GM12878 (cell line): Measurements from ENCODE around the gene KRT80. TPM values are rescaled to one million over a fixed set of nuclear protein-coding genes. Genes with fewer than 3 reads are reported as not detected.

Experiments used
- ATAC-seq: fragments of 200-7000 bp; cut with Tn5 transposase; 3 replicates; pipeline ENCODE4 v1.9.1; 2020; ENCODE audit warnings: mild to moderate bottlenecking, moderate library complexity
- BruUV-seq: library from RNA; stranded (reverse); fragments of 400-500 nt; replicated peaks from 2 replicates; lab custom pipeline; 2021; lab: Mats Ljungman, UMichigan
- CTCF ChIA-PET: fragments of 300-600 bp; sonication (Branson Sonifier 250); formaldehyde crosslinking; extraction: SDS; loops from one replicate; lab custom pipeline; 2021; ENCODE audit warnings: inconsistent platforms; lab: Yijun Ruan, JAX
- POLR2A ChIA-PET: fragments of 350-600 bp; formaldehyde crosslinking; extraction: SDS; loops from one replicate; lab custom pipeline; 2021; ENCODE audit warnings: inconsistent platforms; lab: Charles Lee
- RAD21 ChIA-PET: fragments of 300-600 bp; sonication (Branson Sonifier 250); formaldehyde crosslinking; loops from one replicate; lab custom pipeline; 2023; ENCODE audit warnings: antibody characterized with exemption; ENCODE audit not compliant: unreplicated experiment; lab: Charles Lee
- SMC1A ChIA-PET: fragments of 300-600 bp; sonication (Branson Sonifier 250); formaldehyde crosslinking; loops from one replicate; lab custom pipeline; 2023; ENCODE audit not compliant: unreplicated experiment, uncharacterized antibody; lab: Charles Lee
- DNase-seq: peaks from one replicate; pipeline ENCODE4 v3.0.0-alpha.2; 2011; ENCODE audit warnings: low read depth, low spot score
- FAIRE-seq: peaks from 3 replicates; lab custom pipeline; 2011; peaks lifted over from hg19 to GRCh38; lab: Jason Lieb, UNC
- H2AFZ ChIP-seq: 2 replicates; pipeline ENCODE4 v1.6.0; 2011; ENCODE audit warnings: low read depth, low read length, control low read depth; ENCODE audit not compliant: control insufficient read depth
- H3K27ac ChIP-seq: 2 replicates; pipeline ENCODE4 v1.5.1; 2011; ENCODE audit warnings: control low read depth; ENCODE audit not compliant: control insufficient read depth, insufficient read depth
- H3K27me3 ChIP-seq, 2 experiments: replicated peaks in 1 of 2; 2 replicates each; pipeline versions ENCODE4 v1.6.0 to v1.6.1; 2011; ENCODE audit warnings: low read length in 1 of 2; ENCODE audit not compliant: control insufficient read depth in 2 of 2, insufficient read depth in 2 of 2
- H3K36me3 ChIP-seq, 2 experiments: 2 replicates each; pipeline ENCODE4 v1.5.1; 2011; ENCODE audit warnings: low read length in 1 of 2; ENCODE audit not compliant: control insufficient read depth in 2 of 2, insufficient read depth in 2 of 2
- H3K4me1 ChIP-seq: 2 replicates; pipeline ENCODE4 v1.6.1; 2011; ENCODE audit warnings: mild to moderate bottlenecking, low read length, moderate library complexity, mixed read lengths; ENCODE audit not compliant: control insufficient read depth, insufficient read depth
- H3K4me2 ChIP-seq: 2 replicates; pipeline ENCODE4 v1.6.0; 2011; ENCODE audit warnings: control low read depth; ENCODE audit not compliant: control insufficient read depth, insufficient read depth
- H3K4me3 ChIP-seq: fragments of 200-600 bp; sonication (generic); 2 replicates; pipeline ENCODE4 v1.5.1; 2016
- H3K79me2 ChIP-seq: 2 replicates; pipeline ENCODE4 v1.6.0; 2011; ENCODE audit warnings: low read length; ENCODE audit not compliant: control insufficient read depth, insufficient read depth
- H3K9ac ChIP-seq: 2 replicates; pipeline ENCODE4 v1.8.0; 2011; ENCODE audit warnings: low read length, control low read depth, mixed read lengths; ENCODE audit not compliant: control insufficient read depth, insufficient read depth
- H3K9me3 ChIP-seq: replicated peaks from 3 replicates; pipeline ENCODE4 v1.5.1; 2011; ENCODE audit warnings: mild to moderate bottlenecking, low read length; ENCODE audit not compliant: control insufficient read depth, insufficient read depth
- H4K20me1 ChIP-seq: 2 replicates; pipeline ENCODE4 v1.6.0; 2011; ENCODE audit not compliant: control insufficient read depth, insufficient read depth
- WGBS: methylation state at CpG from one replicate; pipeline ENCODE4 v1.1.6; 2016; ENCODE audit warnings: low lambda C conversion rate; ENCODE audit not compliant: insufficient replicate concordance, insufficient coverage; ENCODE audit errors: missing lambda C conversion rate; 5-methylcytosine and 5-hydroxymethylcytosine counted together
- in situ Hi-C: fragments of 300-500 bp; cut with MboI; formaldehyde crosslinking; loops from 9 replicates; pipeline ENCODE4 v1.14.3; 2018; ENCODE audit warnings: mixed read lengths
- intact Hi-C: fragments of 100-400 bp; cut with micrococcal nuclease; formaldehyde crosslinking; loops from one replicate; pipeline ENCODE4 v1.14.2; 2022; ENCODE audit not compliant: unreplicated experiment
- polyA plus RNA-seq, 11 experiments: library from polyadenylated mRNA; depleted of rRNA in 4 of 11; unstranded in 6 of 11; stranded (reverse) in 5 of 11; fragments of >200 nt; fragmentation: Nextera tagmentation in 4 of 11; fragmentation: Illumina TruSeq in 1 of 11; extraction: Ambion mirVana in 4 of 11; extraction: Trizol in 1 of 11; gene quantifications; 1 replicate in 1 of 11; 2 replicates in 10 of 11; pipeline versions ENCODE4 v1.2.1 to v1.2.3, GENCODE V29; 2011 to 2016; ENCODE audit warnings: inconsistent platforms in 2 of 11, missing spikeins in 2 of 11, low read depth in 1 of 11
- total RNA-seq, 4 experiments: library from RNA; depleted of rRNA in 3 of 4; stranded (reverse); fragments of >200 nt in 3 of 4; fragmentation: Illumina TruSeq in 1 of 4; extraction: Trizol in 1 of 4; gene quantifications; 2 replicates each; pipeline versions ENCODE4 v1.2.1 to v1.2.3, GENCODE V29; 2013 to 2021
- TF ChIP-seq, protein P1 (sequence below): fragments of 450-650 bp; IDR thresholded peaks from 2 replicates; pipeline ENCODE4 v1.6.1; 2017; ENCODE audit warnings: antibody characterized with exemption, mild to moderate bottlenecking, moderate library complexity
- TF ChIP-seq, protein P2 (sequence below): fragments of 450-650 bp; conservative IDR thresholded peaks from 2 replicates; pipeline ENCODE4 v1.6.1; 2017; ENCODE audit warnings: mild to moderate bottlenecking, moderate library complexity

KRT80 gene
- total and polyA plus RNA-seq, 10 of the 15 experiments (the other 5 are each of a cell fraction or from before 2014, with no cell fraction given) = 0.01 TPM; not detected in 9

DNA sequence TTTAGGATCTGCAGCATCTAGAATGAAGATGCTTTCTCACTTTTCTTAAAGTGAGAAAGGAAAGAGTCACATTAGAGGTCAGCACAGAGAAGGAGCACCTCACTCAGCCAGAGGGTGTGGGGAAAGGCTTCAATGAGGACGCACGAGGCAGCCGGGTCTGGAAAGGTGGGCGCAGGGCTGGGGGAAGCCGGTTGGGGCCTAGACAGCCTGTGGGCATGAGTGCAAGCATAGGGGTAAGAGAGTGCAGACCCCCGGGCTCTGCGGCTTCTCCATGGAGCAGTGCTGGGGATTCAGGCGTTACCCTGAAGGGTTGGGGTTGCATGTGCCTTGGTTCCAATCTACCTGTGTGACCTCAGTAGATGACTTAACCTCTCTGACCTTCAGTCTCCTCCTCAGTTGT lies 49.9 kb downstream of the KRT80 start:
- Histone ChIP-seq H4K20me1 (no peaks in the 10 kb centered on the region), H3K9me3 (no peaks in the 10 kb centered on the region), H3K27ac (no peak overlapping the region), H3K36me3 (no peaks in the 10 kb centered on the region), H2AFZ (no peak overlapping the region), H3K4me1 (no peaks in the 10 kb centered on the region), H3K9ac (no peak overlapping the region), H3K4me2 (no peak overlapping the region), H3K79me2 (no peaks in the 10 kb centered on the region), H3K4me3 (no peak overlapping the region), H3K27me3 (no peaks in the 10 kb centered on the region)
- ChIA-PET CTCF (no interaction called here), RAD21 (no interaction called here), SMC1A (no interaction called here), POLR2A (no interaction called here)
- in situ Hi-C loops (no loop called here), intact Hi-C loops (no loop called here)
- ATAC-seq (no peak), FAIRE-seq (no peak), DNase-seq (no peak)
- WGBS = 28% methylated on average over 6 of the region's 8 CpGs
- BruUV-seq = no TSS peak
- TF ChIP-seq, protein P1, sequence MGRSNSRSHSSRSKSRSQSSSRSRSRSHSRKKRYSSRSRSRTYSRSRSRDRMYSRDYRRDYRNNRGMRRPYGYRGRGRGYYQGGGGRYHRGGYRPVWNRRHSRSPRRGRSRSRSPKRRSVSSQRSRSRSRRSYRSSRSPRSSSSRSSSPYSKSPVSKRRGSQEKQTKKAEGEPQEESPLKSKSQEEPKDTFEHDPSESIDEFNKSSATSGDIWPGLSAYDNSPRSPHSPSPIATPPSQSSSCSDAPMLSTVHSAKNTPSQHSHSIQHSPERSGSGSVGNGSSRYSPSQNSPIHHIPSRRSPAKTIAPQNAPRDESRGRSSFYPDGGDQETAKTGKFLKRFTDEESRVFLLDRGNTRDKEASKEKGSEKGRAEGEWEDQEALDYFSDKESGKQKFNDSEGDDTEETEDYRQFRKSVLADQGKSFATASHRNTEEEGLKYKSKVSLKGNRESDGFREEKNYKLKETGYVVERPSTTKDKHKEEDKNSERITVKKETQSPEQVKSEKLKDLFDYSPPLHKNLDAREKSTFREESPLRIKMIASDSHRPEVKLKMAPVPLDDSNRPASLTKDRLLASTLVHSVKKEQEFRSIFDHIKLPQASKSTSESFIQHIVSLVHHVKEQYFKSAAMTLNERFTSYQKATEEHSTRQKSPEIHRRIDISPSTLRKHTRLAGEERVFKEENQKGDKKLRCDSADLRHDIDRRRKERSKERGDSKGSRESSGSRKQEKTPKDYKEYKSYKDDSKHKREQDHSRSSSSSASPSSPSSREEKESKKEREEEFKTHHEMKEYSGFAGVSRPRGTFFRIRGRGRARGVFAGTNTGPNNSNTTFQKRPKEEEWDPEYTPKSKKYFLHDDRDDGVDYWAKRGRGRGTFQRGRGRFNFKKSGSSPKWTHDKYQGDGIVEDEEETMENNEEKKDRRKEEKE = no peak
- TF ChIP-seq, protein P2, sequence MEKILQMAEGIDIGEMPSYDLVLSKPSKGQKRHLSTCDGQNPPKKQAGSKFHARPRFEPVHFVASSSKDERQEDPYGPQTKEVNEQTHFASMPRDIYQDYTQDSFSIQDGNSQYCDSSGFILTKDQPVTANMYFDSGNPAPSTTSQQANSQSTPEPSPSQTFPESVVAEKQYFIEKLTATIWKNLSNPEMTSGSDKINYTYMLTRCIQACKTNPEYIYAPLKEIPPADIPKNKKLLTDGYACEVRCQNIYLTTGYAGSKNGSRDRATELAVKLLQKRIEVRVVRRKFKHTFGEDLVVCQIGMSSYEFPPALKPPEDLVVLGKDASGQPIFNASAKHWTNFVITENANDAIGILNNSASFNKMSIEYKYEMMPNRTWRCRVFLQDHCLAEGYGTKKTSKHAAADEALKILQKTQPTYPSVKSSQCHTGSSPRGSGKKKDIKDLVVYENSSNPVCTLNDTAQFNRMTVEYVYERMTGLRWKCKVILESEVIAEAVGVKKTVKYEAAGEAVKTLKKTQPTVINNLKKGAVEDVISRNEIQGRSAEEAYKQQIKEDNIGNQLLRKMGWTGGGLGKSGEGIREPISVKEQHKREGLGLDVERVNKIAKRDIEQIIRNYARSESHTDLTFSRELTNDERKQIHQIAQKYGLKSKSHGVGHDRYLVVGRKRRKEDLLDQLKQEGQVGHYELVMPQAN = no peak
